Stimulated activated CD4-positive, alpha-beta T cell treated with anti-CD3 and anti-CD28 coated beads, TNF-alpha, amount 100 ng/mL, for 48 hours (primary cell): ENCODE data around the gene ZFHX3.

Experiments
- DNase-seq, 3 donors: peaks; one replicate each; pipeline ENCODE4 v3.0.0-alpha.2; 2020; ENCODE audit warnings: low read depth in 3 of 3

ZFHX3 gene

DNA sequence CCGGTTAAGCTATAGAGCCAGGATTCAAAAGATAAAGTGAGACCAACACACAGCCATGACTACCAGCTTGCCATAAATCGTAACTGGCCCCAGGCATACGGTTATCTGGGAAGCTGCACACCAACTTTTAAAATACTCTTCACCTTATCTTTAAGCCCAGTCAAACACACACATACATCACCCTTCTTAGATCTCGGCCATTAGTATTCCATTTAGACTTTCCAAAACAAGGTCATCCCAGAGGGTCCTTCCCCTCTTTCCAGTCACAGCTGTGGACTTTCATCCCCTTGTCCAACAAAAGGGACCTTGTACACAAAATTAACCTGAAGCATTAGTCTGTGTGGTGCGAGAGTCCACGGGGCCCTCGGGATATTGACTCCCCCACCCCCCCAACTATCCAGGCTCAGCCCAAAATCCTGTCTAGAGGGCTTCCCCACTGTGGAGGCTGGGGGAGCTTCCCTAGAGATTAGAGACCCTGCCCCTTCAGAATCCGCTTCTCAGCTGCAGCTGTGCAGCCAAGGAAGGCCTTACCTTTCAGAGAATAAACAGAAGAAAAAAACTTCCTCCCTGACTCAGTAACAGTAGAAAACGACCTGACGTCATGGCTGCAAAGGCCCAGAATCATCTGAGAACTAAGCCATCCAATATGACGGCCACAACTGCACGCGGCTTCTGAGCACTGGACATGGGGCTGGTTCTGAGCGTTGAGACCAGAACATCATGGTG is 9.9 kb downstream of the ZFHX3 start:
- DNase-seq, result no peak

DNA sequence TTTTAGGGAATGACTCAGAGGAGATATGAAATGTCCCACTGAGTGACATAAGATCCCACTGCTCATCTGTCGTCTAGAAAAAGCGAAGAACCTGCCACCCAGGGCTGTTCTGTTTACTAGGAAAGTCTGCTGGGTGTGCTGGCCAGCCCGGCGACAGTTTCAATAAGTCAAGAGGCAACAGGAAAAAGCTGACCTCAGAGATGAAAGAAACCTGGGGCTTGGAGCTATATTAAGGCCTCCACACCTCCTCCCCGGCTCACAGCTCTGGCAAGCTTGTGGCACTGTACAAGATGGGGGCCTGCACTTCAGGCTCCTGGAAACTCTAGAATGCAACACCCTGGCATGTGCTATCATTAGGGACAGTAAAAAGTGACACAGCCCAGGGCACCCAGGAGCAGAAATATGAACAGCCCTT is 10.6 kb downstream of the ZFHX3 start:
- DNase-seq, result no peak

DNA sequence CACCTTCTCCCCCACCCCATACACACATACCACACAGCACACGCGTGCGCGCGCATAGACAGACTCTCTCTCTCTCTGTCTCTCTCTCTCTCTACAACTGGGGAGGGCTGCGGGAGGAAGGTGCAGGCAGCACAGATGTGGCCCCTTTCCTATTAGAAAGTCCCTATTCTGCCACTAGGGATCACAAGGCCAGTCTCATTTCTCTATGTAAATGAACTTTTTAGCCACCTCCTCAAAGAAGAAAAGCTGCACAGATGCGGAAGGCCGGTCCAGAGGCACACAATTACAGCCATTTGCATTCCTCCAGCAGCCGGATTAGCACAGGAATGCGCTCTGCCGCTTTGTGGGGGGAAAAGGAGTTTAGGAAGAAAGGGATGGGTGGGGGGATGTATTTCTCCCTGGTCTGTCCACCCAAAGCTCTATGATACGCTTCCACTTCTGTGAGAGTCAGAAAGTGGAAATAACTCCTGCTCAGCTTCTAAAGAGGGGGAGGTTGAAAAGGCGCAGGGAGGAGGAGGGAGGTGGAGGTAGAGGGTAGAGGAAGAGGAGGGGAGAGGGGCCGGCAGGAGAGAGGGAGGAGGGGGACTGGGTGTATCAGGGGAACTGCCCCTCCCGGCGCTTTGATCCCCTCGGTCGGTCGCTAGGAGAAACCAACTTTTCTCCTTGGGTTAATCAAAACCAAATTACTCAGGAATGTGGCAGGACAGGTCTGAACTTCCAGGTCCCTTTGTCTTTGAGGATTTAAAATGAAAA is 11.7 kb downstream of the ZFHX3 start:
- no peak for DNase-seq

DNA sequence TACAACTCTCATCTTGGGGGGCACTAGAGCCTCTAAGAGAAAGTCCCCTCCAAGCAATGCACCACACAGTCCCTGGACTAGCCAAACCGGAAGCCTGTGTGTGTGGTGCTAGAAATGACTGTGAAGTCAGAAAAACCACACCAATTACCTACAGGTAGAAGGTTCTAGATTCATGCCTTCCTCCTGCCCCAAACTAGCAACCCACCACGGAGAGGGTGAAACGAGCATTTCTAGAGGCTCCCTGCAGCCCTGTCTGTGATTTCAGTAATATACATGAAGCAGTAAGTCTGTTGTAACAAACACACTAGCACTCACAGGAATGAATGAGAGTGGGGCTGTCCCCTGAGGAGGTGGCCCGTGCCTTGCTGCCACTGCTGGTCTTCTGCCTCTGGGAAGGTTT is 13.6 kb downstream of the ZFHX3 start:
- DNase-seq, result no peak

DNA sequence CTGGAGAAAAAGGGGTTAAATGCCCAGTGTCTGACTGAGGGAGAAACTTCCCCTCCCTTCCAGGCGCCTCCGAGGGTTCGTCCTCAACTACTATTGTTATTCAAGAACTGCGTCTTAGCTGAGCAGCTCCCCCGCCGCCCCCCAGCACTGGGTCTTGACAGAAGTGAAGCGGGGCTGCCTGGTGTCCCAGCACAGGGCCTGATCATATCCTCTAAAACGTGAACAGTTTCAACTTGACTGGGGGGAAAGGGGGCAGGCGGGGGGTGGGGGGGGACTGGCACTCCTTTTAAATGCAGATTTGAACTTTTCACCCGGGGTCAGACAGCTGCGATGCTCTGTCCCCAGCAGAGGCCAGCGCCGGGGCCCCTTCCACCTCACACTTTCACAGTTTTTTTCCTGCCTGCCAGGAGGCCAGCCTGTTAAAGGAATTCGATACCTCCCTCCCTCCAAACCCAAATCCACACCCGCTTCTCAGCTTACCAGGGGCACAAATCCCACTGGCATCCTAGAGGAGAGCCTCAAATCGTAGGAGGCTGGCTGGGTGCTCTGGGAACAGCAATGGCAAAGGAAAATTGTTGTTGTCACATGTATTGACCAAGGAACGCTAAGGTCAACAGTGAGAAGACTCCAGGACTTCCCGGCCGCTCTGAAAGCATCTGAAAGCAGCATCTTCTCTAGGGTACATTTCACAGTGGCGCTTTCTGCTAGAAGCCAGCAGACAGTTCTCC is 14.5 kb downstream of the ZFHX3 start:
- no peak for DNase-seq

DNA sequence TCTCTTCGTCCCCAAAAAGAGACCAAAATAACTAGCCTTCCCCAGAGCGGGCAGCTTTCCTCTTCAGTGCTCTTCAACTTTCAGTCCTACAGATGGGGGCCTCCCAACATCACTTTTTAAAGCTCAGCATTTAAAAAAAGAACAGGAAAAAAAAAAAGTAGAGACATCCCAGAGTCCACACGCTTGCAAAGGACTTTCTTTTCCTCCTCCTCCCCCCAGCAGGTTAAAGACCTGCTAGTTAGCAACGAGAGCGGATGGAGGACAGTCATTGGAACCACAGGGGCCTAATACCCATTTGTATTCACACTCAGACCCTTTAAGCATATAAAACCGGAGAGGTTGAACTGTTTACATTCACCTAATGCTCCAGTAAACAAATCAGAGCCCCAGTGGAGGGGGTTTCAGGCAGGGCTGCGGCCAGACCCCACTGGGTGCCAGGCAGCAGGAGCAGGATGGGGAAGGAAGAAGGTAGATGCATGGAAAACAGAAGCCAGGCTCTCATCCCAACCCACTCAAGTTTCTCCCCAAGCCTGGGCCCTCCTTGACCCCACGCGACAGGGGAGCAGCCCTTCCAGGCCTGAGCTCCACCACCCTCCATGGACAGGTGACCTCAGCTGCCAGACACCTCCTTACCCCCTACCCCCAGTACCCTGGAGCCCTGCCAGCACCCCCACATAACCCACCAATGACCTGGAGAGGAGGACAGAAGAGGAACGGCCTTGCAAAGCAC is 15.2 kb downstream of the ZFHX3 start:
- no peak for DNase-seq

DNA sequence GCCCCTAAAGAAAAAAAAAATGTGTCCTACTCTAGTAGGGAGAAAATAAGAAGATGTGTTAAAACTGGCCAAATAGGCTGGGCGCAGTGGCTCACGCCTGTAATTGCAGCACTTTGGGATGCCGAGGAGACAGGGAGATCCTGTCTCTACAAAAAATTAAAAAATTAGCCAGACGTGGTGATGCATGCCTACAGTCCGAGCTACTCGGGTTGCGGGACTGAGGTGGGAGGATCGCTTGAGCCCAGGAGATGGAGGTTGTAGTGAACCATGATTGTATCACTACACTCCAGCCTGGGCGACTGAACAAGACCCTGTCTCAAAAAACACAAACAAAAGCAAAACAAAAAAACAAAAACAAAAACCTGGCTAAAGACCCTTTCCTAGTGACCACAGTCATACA is 15.9 kb downstream of the ZFHX3 start:
- no peak for DNase-seq

DNA sequence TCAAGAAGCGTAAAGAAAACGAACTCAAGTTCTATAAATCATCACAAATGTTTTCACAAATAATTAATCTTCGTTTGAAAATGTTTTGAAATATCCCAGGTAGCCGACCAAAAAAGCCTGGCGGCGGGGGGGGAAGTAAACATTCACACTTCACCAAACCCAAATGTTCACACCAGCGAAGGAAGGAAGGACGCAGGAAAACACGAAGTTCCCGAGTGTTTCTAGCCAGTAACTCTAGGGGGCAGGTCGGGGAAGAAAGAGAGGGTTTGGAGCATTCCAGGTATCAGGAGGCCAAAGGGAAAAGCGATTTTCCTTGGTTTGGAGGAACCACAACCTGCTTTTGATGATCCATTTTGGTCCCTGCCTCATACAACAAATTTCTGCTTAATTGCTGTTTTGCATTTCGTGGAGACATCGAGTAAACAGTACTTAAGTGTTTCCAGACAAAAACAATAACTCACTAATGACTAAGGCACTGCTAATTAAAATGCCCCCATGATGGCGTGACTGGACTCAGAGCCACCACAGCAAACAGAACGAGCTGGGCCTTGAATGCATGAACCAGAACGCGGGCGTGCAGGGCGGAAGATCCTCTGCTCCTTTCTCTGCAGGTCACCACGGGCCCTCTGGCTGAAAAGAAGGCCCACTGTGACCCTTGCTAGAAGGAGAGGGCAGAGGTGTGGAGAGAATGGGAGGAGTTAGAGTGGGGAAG is 16.6 kb downstream of the ZFHX3 start:
- no peak for DNase-seq

DNA sequence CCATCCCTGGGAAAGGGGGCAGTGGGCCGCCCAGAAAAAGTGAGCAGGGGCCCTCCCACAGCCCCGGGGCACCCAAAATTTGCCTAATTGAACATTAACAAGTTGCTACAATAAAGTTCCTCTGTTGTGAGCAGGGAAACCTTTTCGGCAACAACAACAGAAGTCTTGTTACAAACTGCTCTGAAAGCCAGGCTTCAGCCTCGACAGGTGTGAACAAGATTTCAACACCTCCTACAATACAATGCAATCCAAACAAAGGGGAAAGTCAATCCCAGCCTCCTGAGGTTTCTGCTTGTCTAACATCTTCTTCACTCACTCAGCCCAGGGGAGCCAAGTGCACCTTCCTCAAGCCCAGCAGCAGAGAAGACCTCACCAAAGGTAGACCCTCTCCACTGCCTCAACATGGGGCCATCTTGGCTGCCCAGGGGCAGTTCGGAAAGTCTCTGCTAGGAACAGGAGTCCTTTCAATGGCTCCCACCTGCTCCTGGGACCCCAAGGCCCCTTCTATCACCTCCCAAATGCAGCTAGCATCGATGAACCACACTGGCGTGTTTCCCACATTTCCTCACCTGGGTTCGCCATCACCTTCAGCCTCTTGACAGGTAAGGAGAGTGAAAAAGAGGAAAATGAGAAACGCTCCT is 19.1 kb downstream of the ZFHX3 start:
- DNase-seq, result no peak

DNA sequence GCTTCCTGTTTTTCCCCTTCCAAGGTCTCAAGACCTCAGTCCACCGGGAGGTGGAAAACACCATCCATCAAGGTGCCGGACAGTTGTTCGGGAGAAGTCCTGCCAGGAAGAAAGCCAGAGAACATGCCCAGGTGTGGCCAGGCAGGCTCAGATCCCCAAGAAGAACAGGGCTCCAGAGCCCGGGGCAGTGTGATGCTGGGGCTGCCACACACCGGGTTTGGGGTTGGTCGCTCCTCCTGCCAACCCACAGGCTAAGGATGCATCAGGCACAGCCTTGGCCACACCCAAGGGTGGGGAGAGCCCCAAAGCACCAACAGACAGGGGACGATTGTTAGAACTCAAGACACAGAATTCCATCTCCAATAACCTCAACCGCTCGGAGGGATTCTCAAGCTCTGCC is 19.7 kb downstream of the ZFHX3 start:
- no peak for DNase-seq

DNA sequence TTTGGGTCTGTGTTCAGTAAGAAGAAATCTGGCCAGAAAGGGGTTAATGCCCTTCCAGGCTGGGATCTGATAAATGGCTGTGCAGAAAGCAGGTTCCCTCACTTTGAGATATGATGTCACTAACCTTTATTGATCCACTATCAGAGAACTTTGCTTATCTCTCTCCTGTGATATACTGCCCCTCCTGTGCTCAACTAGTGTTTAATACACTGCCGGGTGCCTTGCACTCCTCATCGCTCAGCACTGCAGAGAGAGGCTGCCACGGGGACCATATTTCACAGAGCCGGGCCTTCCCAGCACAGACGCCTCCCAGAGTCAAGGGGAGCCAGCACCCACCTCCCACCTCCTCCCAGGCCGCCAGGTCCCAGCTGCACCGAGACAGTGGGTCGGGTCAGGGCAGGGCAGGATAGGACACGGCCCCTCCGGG is 20.2 kb downstream of the ZFHX3 start:
- no peak for DNase-seq

DNA sequence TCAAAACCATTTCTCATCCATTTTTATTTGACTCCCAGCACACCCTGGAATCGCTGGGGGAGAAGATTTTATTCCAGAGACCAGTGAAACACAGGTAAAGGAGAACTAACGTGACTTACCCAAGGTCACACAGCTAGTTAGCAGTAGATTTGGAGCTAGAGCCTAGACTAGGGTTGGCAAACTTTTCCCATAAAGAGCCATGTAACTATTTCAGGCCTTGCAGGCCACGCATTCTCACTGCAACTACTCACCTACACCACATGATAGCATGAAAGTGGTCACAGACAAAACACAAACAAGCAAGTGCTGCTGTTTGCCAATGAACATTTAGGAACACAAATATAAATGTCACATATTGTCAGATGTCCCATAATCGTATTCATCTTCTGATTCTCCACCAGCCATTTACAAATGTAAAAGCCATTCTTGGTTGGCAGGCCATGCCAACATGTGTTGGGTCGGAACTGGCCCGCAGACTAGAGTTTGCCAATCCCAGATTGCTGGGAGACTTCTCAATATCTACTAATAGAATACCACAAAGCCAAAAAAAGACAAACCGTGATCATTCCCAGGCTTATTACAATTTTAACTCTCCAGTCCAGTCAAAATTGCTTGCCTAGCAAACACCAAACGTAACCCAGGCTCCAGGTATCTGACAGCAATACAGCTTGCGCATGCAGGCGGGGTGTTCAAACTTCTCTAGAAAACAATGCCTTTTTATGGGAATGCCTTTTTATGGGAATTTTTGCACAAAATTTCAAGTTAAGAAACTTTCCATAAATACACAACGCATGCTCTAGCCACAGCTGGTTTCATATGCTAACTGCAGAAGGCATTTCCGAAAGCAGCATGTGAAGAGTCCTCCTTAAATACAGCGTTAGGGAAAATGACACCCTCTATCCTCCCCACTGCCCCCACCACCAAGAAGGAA is 20.9 kb downstream of the ZFHX3 start:
- DNase-seq, result no peak

DNA sequence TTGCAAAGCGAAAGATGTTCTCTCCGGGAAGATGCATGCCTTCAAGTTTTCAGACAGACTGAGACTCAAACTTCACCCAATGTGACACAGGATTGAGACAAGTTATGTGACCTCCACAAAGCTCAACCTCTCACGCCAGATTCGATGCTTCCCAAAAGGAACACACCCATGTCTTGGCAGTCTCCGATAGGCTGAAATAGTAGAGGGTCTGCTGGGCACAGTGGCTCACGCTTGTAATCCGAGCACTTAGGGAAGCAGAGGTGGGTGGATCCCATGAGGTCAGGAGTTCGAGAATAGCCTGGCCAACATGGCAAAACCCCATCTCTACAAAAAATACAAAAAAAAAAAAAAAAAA is 22.1 kb downstream of the ZFHX3 start:
- DNase-seq, result no peak

DNA sequence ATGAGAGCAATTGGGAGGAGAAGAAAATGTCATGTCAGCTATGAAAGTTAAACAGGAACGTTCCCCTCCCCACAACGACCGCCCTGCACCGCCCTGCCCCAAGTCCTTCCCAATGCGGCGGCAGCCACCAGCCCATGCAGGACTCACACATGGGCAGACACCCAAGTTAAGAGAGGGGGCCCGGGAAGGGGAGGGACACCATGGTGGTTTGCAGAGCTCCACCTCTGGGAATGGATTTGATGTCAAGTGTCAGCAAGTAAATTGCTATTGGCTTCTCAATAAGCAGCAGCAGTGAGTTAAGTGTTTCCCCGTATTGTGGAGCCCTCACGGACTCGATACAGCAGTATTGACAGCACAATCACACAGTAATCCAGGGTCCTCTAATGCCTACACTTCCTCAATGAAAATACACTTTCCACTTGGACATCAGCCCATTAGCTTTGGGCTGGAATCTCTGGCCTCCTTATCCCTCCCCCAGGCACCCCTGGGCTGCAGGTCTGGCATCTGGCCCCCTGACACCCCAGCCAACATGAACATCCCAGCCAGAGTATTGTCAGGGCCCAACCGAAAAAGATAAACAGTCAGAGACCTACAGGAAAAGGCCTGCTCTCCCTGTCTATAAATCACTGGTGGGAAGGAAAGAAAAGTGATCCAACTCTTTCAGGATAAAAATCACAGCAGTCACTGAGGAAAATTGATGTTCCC is 22.6 kb downstream of the ZFHX3 start:
- DNase-seq, result no peak

DNA sequence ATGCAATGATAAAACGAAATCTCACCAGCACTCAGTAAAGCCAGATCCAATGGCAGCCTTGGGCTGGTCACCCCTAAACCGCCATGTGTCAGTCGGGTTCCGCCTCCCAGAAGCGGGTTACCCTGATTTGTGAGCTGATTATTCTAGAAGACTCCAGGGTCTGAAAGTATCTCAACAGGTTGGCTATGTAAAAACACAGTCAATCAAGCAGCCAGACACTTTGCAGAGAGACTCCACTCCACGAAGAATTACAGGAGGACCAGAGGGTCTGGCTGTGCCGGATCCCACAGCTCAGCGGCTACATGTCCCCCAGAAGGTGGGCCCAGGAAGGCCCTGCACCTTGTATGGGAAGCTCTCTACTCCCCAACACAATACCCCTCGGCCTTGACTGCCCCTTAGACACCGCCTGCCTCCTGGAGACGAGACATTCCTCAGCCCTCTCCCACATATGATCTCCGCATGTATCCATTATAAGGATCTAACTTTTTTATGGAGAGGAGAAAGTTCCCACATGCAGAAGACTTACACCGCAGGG is 23.3 kb downstream of the ZFHX3 start:
- no peak for DNase-seq

DNA sequence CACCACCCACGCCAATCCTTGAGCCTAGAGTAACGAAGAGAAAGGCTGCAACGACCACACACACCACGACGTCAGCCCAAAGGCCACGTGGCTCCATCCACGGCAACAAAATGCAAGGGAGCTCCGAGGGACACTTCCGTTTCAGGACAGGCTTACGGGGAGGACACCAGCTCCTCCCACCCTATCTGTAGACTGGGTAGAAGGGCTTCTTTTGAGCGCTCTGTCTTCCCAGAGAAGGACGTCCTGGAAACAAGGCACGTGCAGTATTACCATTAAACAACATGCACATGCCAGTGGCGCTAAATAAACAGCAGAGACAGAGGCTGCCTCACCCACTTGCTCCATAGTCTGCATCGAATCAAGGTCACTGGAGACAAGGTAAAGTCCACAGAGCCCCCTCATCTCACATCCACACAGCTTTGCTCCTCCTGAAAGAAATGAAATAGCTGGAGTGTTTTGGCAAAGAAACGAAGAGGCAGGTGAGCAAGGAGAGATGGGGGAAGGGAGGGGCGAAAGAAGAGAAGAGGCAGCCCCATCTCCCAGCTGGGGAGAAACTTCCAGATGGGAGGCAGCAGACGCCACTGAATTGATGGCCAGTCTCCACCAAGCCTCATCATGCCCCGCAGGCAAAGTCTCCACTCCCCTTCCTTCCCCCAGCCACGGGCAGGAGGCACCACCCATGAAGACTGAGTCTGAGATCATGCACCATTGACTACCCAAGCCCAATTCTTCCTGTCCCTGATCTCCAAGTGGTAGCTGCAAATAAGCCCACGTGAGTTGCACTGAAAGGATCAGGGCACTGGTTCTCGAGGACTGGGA is 24.0 kb downstream of the ZFHX3 start:
- DNase-seq, result no peak

DNA sequence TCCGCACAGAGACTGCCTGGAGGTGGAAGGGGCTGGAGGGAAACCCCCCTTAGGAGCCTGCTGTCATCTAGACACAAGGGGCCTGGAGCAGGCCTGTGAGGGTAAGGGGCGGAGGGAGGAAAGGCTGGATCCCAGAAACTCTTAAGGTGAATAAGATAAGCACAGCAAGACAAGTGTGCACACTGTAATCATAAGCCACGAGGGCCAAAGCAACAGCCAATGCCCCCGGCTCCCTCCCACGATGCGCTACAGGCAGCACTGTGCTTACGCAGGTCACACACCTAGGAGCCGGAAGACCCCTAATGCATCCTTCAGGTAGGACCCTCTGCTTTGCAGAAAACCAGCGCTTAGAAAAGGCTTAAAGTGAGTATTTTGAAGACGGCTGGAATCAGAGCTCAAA is 24.6 kb downstream of the ZFHX3 start:
- no peak for DNase-seq

DNA sequence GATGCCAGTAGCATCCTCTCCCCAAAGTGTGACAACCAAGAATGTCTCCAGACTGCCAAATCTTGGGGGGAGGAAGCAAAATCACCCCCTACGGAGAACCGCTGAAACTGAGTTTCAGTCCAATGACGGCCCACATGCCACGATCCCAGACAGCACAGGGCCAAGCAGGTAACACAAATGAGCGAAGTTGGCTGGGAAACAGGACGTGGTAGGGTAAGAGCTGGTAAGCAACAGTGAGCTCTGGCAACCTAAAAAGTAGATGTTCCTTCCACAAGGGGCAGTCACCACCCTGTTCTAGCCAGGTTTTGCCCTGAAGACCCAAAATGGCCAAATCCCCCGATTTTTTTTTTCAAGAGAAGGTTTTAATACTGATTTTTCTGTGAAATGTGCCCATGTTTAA is 25.4 kb downstream of the ZFHX3 start:
- no peak for DNase-seq
